Type B pancreatic cell (in vitro differentiated cells): ENCODE data around the gene QPCT. TPM values are rescaled to one million over a fixed set of nuclear protein-coding genes. Genes with fewer than 3 reads are reported as not detected.

Experiments
- DNase-seq: peaks from one replicate; pipeline ENCODE4 v3.0.0; 2021; ENCODE audit warnings: mixed read lengths; ENCODE audit not compliant: unreplicated experiment; ENCODE audit errors: extremely low spot score
- H3K27ac Mint-ChIP-seq: 2 replicates; pipeline ENCODE4 v1.8.0; 2021; ENCODE audit warnings: mild to moderate bottlenecking, mixed read lengths
- H3K27me3 Mint-ChIP-seq: 2 replicates; pipeline ENCODE4 v1.8.0; 2021; ENCODE audit warnings: mixed read lengths
- H3K36me3 Mint-ChIP-seq: 2 replicates; pipeline ENCODE4 v1.8.0; 2021; ENCODE audit warnings: mixed read lengths
- H3K4me1 Mint-ChIP-seq: one replicate; pipeline ENCODE4 v1.8.0; 2021; ENCODE audit warnings: mixed read lengths; ENCODE audit not compliant: unreplicated experiment
- H3K4me3 Mint-ChIP-seq: 2 replicates; pipeline ENCODE4 v1.8.0; 2021; ENCODE audit warnings: mild to moderate bottlenecking, mixed read lengths
- H3K9me3 Mint-ChIP-seq: 2 replicates; pipeline ENCODE4 v1.8.0; 2021; ENCODE audit warnings: mixed read lengths
- total RNA-seq: library from RNA; stranded (reverse); gene quantifications from 2 replicates; pipeline ENCODE4 v1.2.1, GENCODE V29; 2021; ENCODE audit warnings: low replicate concordance
- TF ChIP-seq, protein P1 (sequence below): fragments of 200-600 bp; sonication (generic); conservative IDR thresholded peaks from 2 replicates; pipeline ENCODE4 v1.5.0; 2021; ENCODE audit warnings: antibody characterized with exemption, mild to moderate bottlenecking

QPCT gene
- total RNA-seq, 1 donor from 2014 or later = 0.72 TPM

DNA sequence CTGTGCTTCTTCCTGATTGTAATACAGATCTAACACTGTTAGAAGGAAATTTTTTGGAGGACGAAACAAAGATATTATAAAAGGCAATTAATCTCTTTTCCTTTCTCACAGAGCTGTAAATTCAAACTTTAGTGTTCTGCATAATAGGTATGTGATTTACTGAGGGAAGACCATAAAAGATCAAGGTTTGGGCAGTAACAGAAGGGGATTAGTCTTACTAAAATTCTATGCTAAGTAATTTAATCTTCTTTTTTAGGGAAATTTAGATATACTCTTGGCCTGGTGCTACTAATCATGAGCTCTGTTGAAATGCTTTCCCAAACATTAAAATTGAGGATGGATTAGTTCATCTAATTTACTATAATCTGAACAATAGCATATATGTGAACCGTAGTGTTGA lies 8.8 kb upstream of the QPCT start:
- TF ChIP-seq, protein P1, sequence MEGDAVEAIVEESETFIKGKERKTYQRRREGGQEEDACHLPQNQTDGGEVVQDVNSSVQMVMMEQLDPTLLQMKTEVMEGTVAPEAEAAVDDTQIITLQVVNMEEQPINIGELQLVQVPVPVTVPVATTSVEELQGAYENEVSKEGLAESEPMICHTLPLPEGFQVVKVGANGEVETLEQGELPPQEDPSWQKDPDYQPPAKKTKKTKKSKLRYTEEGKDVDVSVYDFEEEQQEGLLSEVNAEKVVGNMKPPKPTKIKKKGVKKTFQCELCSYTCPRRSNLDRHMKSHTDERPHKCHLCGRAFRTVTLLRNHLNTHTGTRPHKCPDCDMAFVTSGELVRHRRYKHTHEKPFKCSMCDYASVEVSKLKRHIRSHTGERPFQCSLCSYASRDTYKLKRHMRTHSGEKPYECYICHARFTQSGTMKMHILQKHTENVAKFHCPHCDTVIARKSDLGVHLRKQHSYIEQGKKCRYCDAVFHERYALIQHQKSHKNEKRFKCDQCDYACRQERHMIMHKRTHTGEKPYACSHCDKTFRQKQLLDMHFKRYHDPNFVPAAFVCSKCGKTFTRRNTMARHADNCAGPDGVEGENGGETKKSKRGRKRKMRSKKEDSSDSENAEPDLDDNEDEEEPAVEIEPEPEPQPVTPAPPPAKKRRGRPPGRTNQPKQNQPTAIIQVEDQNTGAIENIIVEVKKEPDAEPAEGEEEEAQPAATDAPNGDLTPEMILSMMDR = no peak
- no peak for DNase-seq
- no peaks in the 10 kb centered on the region for H3K9me3 Mint-ChIP-seq
- no peaks in the 10 kb centered on the region for H3K36me3 Mint-ChIP-seq
- no peak overlapping the region for H3K4me3 Mint-ChIP-seq
- H3K27ac Mint-ChIP-seq = no peak overlapping the region
- no peaks in the 10 kb centered on the region for H3K27me3 Mint-ChIP-seq
- peaks cover 15% of the 10 kb centered on the region for H3K4me1 Mint-ChIP-seq

DNA sequence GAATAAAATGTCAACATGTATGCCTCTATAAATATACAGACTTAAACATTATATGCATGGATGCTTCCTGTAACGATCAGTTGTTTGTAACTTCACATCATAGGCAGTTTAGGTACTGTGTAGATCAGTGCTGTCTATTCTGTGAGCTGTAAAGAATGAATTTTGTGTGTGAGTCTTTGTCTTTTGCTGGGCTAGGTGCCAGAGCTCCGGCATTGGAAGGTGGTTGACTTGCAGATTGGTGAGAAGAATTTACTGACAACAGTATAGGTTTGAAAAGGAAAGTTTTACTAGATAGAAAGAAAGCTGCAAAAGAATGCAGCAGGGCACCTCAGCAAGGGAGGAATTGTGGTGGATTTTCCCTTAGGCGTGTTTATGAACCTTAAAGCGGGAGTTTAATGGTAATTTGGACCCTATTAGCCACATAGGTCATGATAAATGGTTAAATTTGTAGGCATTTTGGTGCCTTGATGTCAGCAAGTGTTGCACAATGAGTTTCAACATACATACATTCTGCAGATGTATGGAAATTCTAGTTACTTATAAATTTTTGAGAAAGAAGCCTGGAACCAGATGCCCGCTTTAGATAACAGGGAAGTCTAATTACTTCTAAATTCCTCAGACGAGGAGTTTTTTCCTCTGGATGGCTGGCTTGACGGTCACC lies 6.7 kb upstream of the QPCT start:
- H3K4me3 Mint-ChIP-seq = no peak overlapping the region
- H3K27me3 Mint-ChIP-seq = peaks cover under 1% of the 10 kb centered on the region
- peaks cover 15% of the 10 kb centered on the region for H3K4me1 Mint-ChIP-seq
- H3K36me3 Mint-ChIP-seq = no peaks in the 10 kb centered on the region
- no peak overlapping the region for H3K27ac Mint-ChIP-seq
- TF ChIP-seq, protein P1 = no peak
- no peak for DNase-seq
- H3K9me3 Mint-ChIP-seq = no peaks in the 10 kb centered on the region

DNA sequence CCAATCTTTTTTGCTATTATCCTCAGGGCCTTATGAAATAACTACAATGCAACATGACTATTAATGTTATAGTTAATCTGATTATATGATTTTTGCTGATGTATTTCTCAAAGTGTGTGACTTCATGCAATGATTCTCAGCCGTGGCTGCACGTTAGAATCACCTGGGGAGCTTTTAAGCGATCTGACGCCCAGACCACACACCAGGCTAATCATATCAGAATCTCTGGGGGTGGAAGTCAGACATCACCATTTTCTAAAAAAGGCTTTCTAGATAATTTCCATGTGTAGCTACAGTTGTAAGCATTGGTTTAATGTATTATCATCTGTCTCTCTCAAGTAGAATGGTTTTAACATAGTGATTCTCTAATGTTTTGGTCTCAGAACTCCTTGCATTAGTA lies 5.5 kb upstream of the QPCT start:
- H3K9me3 Mint-ChIP-seq = no peaks in the 10 kb centered on the region
- DNase-seq = no peak
- peaks cover 15% of the 10 kb centered on the region for H3K4me1 Mint-ChIP-seq
- TF ChIP-seq, protein P1 = no peak
- H3K27me3 Mint-ChIP-seq = peaks cover 4% of the 10 kb centered on the region
- H3K4me3 Mint-ChIP-seq = no peak overlapping the region
- no peak overlapping the region for H3K27ac Mint-ChIP-seq
- H3K36me3 Mint-ChIP-seq = no peaks in the 10 kb centered on the region

DNA sequence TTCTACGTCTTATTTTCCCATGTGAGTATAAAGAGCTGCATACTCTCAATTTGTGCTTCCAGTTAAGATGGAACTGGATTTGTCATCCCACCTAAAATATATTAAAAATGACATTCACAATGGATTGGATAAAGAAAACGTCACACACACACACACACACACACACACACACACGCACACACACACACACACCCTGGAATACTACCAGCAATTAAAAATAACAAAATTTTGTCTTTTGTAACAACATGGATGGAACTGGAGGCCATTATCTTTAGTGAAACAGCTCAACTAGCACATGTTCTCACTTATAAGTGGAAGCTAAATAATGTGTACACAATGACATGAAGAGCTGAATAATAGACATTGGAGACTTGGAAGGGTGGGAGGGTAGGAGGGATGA lies 3.8 kb upstream of the QPCT start:
- no peak overlapping the region for H3K27ac Mint-ChIP-seq

DNA sequence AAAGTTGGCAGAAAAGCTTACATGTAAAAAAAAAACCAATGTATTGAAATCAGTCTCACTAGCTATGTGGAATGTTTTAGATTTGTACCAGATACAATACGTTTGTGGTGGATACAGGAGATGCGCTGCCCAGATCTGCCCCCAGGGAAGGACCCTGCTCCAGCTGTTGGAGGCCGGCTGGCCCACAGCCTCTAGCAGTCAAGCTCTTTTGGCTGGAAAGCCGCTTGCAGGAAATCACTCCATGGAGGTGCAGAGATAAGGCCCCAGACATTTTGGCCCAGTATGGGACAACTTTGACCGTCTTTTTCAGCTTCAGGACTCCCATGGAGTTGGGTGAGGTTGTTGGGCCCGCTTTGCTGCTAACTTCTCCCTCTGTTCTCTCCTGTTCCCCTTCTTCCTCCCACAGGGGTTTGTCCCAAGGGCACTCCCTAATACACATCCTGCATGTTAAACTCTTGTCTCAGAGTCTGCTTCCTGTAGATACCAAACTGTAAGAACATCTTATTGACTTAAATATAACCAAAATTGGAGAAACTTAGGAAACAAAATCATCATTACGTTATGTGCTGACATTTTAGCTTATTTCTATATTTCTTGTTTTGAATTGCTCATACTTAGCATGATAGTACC lies 1.7 kb upstream of the QPCT start:
- Mint-ChIP-seq H3K4me1 (peaks cover 13% of the 10 kb centered on the region), H3K27ac (no peak overlapping the region), H3K36me3 (no peaks in the 10 kb centered on the region), H3K4me3 (no peak overlapping the region), H3K27me3 (peaks cover 4% of the 10 kb centered on the region), H3K9me3 (no peaks in the 10 kb centered on the region)
- TF ChIP-seq, protein P1 = no peak
- DNase-seq = no peak

More for the DNA sequence above, 3.8 kb upstream of the QPCT start:
- no peak for DNase-seq
- TF ChIP-seq, protein P1 = no peak
- no peak overlapping the region for H3K4me3 Mint-ChIP-seq
- peaks cover 4% of the 10 kb centered on the region for H3K27me3 Mint-ChIP-seq
- H3K4me1 Mint-ChIP-seq = peaks cover 15% of the 10 kb centered on the region
- no peaks in the 10 kb centered on the region for H3K36me3 Mint-ChIP-seq
- H3K9me3 Mint-ChIP-seq = no peaks in the 10 kb centered on the region
